ENCODE data around the gene TMEM131L.

The TMEM131L gene

DNA sequence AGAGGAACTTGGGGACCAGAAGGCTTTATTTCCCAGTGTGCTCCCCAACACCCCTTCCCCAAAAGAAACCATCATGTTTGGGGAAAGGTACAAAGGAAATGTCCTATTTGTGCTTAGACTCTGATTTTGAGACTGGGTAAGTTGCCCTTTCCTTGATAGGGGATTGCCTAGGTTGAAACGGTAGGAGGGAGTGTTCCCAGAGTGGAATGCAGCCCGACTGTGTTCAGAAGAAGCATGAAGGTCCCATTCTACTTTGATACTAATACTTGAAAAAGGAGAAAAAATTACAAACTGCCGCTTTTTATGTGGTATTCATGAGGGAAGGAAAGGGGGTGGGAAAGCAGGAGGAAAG is 32.4 kb upstream of the TMEM131L start:
- Histone ChIP-seq H3K9ac (ENCODE audit: low read length) (peak overlapping the region; percentile 67), H3K9me2 (ENCODE audit: low read depth, low read length) (no peaks in the 10 kb centered on the region), H3K4me3 (ENCODE audit: low read depth, low read length, poor library complexity, severe bottlenecking) (peak overlapping the region; percentile 51), H3K4me1 (ENCODE audit: insufficient read depth, low read length, severe bottlenecking) (peaks cover 97% of the 10 kb centered on the region), H3K4me2 (ENCODE audit: low read length) (peak overlapping the region; percentile 77), H3K36me3 (ENCODE audit: insufficient read depth, low read length) (no peaks in the 10 kb centered on the region), H3K27me3 (ENCODE audit: insufficient read depth, low read length) (no peaks in the 10 kb centered on the region), H3K27ac (ENCODE audit: low read depth, low read length, poor library complexity, severe bottlenecking) (peak overlapping the region; percentile 99), H3K79me2 (ENCODE audit: insufficient read depth, low read length) (no peaks in the 10 kb centered on the region), H2AFZ (ENCODE audit: low read length) (no peak overlapping the region), H4K20me1 (ENCODE audit: insufficient read depth, low read length) (no peaks in the 10 kb centered on the region), H3K9me3 (ENCODE audit: low read length) (no peaks in the 10 kb centered on the region), H3F3A (ENCODE audit: insufficient read depth, low read length) (peaks cover 5% of the 10 kb centered on the region; the same call in 1 of the 2 replicates)
- TF ChIP-seq, protein P1, sequence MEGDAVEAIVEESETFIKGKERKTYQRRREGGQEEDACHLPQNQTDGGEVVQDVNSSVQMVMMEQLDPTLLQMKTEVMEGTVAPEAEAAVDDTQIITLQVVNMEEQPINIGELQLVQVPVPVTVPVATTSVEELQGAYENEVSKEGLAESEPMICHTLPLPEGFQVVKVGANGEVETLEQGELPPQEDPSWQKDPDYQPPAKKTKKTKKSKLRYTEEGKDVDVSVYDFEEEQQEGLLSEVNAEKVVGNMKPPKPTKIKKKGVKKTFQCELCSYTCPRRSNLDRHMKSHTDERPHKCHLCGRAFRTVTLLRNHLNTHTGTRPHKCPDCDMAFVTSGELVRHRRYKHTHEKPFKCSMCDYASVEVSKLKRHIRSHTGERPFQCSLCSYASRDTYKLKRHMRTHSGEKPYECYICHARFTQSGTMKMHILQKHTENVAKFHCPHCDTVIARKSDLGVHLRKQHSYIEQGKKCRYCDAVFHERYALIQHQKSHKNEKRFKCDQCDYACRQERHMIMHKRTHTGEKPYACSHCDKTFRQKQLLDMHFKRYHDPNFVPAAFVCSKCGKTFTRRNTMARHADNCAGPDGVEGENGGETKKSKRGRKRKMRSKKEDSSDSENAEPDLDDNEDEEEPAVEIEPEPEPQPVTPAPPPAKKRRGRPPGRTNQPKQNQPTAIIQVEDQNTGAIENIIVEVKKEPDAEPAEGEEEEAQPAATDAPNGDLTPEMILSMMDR (IDR thresholded peaks at IDR 0.05; ENCODE audit: low read length), result no peak
- TF ChIP-seq EZH2 (IDR thresholded peaks at IDR 0.05; ENCODE audit: borderline replicate concordance, low read length), result no peak

DNA sequence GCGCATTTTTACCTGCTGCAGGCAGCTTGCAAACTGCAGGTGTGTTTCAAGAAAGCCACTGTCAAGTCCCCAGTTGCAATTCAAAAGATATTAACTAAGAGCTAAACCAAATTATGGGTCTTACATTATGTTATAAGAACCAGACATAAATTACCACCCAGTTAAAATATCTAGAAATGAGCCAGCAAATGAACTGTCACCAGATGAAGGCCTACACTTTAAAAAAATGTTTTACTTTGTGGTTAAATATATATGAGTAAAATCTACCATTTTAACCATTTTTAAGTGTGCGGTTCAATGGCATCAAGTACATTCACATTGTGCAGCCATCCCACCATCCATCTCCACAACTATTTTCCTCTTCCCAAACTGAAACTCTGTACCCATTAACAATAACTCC is 32.0 kb upstream of the TMEM131L start:
- Histone ChIP-seq H3K4me1 (ENCODE audit: insufficient read depth, low read length, severe bottlenecking) (peaks cover 97% of the 10 kb centered on the region), H3K36me3 (ENCODE audit: insufficient read depth, low read length) (no peaks in the 10 kb centered on the region), H3K9ac (ENCODE audit: low read length) (peak overlapping the region; percentile 67)

GRCh38 chr4:153438916-153439756 is 27.0 kb upstream of the TMEM131L start:
- no peaks in the 10 kb centered on the region for H3K27me3 ChIP-seq (ENCODE audit: insufficient read depth, low read length)
- peak overlapping the region; percentile 91 for H3K9ac ChIP-seq (ENCODE audit: low read length)
- H3K9me2 ChIP-seq (ENCODE audit: low read depth, low read length), result no peaks in the 10 kb centered on the region
- peak overlapping the region; percentile 99 for H3K27ac ChIP-seq (ENCODE audit: low read depth, low read length, poor library complexity, severe bottlenecking)
- H3K36me3 ChIP-seq (ENCODE audit: insufficient read depth, low read length), result no peaks in the 10 kb centered on the region
- no peaks in the 10 kb centered on the region for H3K79me2 ChIP-seq (ENCODE audit: insufficient read depth, low read length)
- peaks cover 10% of the 10 kb centered on the region; the same call in 1 of the 2 replicates for H3F3A ChIP-seq (ENCODE audit: insufficient read depth, low read length)
- no peak overlapping the region for H2AFZ ChIP-seq (ENCODE audit: low read length)
- H3K4me1 ChIP-seq (ENCODE audit: insufficient read depth, low read length, severe bottlenecking), result peaks cover 93% of the 10 kb centered on the region
- no peaks in the 10 kb centered on the region for H3K9me3 ChIP-seq (ENCODE audit: low read length)
- no peak for TF ChIP-seq EZH2 (IDR thresholded peaks at IDR 0.05; ENCODE audit: borderline replicate concordance, low read length)
- TF ChIP-seq, protein P1 (IDR thresholded peaks at IDR 0.05; ENCODE audit: low read length), result peak; percentile 45; the same call in 1 of the 2 replicates
- no peaks in the 10 kb centered on the region for H4K20me1 ChIP-seq (ENCODE audit: insufficient read depth, low read length)
- H3K4me2 ChIP-seq (ENCODE audit: low read length), result peak overlapping the region; percentile 97
- peak overlapping the region; percentile 63 for H3K4me3 ChIP-seq (ENCODE audit: low read depth, low read length, poor library complexity, severe bottlenecking)

More for the DNA sequence above, 32.0 kb upstream of the TMEM131L start:
- peaks cover 10% of the 10 kb centered on the region; the same call in 1 of the 2 replicates for H3F3A ChIP-seq (ENCODE audit: insufficient read depth, low read length)
- H3K9me2 ChIP-seq (ENCODE audit: low read depth, low read length), result no peaks in the 10 kb centered on the region
- TF ChIP-seq EZH2 (IDR thresholded peaks at IDR 0.05; ENCODE audit: borderline replicate concordance, low read length), result no peak
- TF ChIP-seq, protein P1 (IDR thresholded peaks at IDR 0.05; ENCODE audit: low read length), result no peak
- peak overlapping the region; percentile 99 for H3K27ac ChIP-seq (ENCODE audit: low read depth, low read length, poor library complexity, severe bottlenecking)
- no peak overlapping the region for H2AFZ ChIP-seq (ENCODE audit: low read length)
- no peaks in the 10 kb centered on the region for H3K27me3 ChIP-seq (ENCODE audit: insufficient read depth, low read length)
- H3K79me2 ChIP-seq (ENCODE audit: insufficient read depth, low read length), result no peaks in the 10 kb centered on the region
- peak overlapping the region; percentile 77 for H3K4me2 ChIP-seq (ENCODE audit: low read length)
- H4K20me1 ChIP-seq (ENCODE audit: insufficient read depth, low read length), result no peaks in the 10 kb centered on the region
- no peaks in the 10 kb centered on the region for H3K9me3 ChIP-seq (ENCODE audit: low read length)
- peak overlapping the region; percentile 51 for H3K4me3 ChIP-seq (ENCODE audit: low read depth, low read length, poor library complexity, severe bottlenecking)

Data from OCI-LY1 (cell line).